ENCODE measurements around the gene HEPACAM2.
A peak's percentile ranks its signal among the peaks of the same experiment; 100 is the strongest.

HEPACAM2 gene

GRCh38 chr7:93231799-93232672 lies 5.8 kb upstream of the HEPACAM2 start, which contains the start of gene VPS50:
Gene VPS50 (plus strand): TSS chr7:93232366. CDS start chr7:93232468, 102 bp downstream.
- H3K4me3 ChIP-seq (ENCODE audit: control insufficient read depth, low read depth, low read length): peak within 1 kb of the TSS; percentile 95
- TF ChIP-seq CTCF (conservative IDR thresholded peaks at IDR 0.05; ENCODE audit: control insufficient read depth, insufficient read depth, low read depth, low read length): no peak
- peak; percentile 94 for DNase-seq (ENCODE audit: low read depth)

- peak; percentile 9 for DNase-seq (ENCODE audit: low read depth)
- no peak for TF ChIP-seq CTCF (conservative IDR thresholded peaks at IDR 0.05; ENCODE audit: control insufficient read depth, insufficient read depth, low read depth, low read length)
- H3K4me3 ChIP-seq (ENCODE audit: control insufficient read depth, low read depth, low read length): peak overlapping the region; percentile 95
Measured at GRCh38 chr7:93231259-93231658, 5.0 kb upstream of the HEPACAM2 start.

- peak; percentile 69 for TF ChIP-seq CTCF (conservative IDR thresholded peaks at IDR 0.05; ENCODE audit: control insufficient read depth, insufficient read depth, low read depth, low read length)
- DNase-seq (ENCODE audit: low read depth): peak; percentile 71
- no peak overlapping the region for H3K4me3 ChIP-seq (ENCODE audit: control insufficient read depth, low read depth, low read length)
Measured at GRCh38 chr7:93228302-93228701, 2.0 kb upstream of the HEPACAM2 start.

GRCh38 chr7:93219868-93220267 lies 6.4 kb downstream of the HEPACAM2 start:
- TF ChIP-seq CTCF (conservative IDR thresholded peaks at IDR 0.05; ENCODE audit: control insufficient read depth, insufficient read depth, low read depth, low read length): no peak
- H3K4me3 ChIP-seq (ENCODE audit: control insufficient read depth, low read depth, low read length): no peak overlapping the region
- DNase-seq (ENCODE audit: low read depth): no peak

GRCh38 chr7:93218997-93219827 lies 7.1 kb downstream of the HEPACAM2 start:
- no peak for DNase-seq (ENCODE audit: low read depth)
- TF ChIP-seq CTCF (conservative IDR thresholded peaks at IDR 0.05; ENCODE audit: control insufficient read depth, insufficient read depth, low read depth, low read length): no peak

GRCh38 chr7:93212881-93213280 lies 13.4 kb downstream of the HEPACAM2 start:
- no peak for TF ChIP-seq CTCF (conservative IDR thresholded peaks at IDR 0.05; ENCODE audit: control insufficient read depth, insufficient read depth, low read depth, low read length)
- no peak overlapping the region for H3K4me3 ChIP-seq (ENCODE audit: control insufficient read depth, low read depth, low read length)
- DNase-seq (ENCODE audit: low read depth): no peak

More at GRCh38 chr7:93218997-93219827, 7.1 kb downstream of the HEPACAM2 start:
- no peak overlapping the region for H3K4me3 ChIP-seq (ENCODE audit: control insufficient read depth, low read depth, low read length)
